GM21381 (cell line): ENCODE data around the gene KLK12.

ENCODE experiments used
- ATAC-seq: cut with Tn5 transposase; IDR thresholded peaks from one replicate; pipeline ENCODE4 v1.9.1; 2021; ENCODE audit warnings: mild to moderate bottlenecking, moderate library complexity; ENCODE audit not compliant: unreplicated experiment

The KLK12 gene

GRCh38 chr19:51055866-51056265, 21.1 kb upstream of the KLK12 start:
- ATAC-seq: no peak

DNA sequence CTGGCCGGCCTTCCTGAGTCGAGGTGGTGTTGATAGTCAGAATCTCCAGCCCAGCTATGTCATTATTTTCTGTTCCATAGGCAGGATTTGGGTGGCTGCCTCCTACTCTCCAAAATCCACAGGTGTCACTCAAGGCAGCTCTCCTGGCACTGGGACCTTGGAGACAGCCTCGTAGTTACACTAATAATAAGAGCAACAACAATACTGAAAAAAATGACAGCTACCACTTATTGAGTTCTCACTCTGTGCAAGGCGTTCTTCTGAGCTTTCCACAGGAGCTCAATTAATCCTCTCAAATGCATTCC, 12.2 kb upstream of the KLK12 start:
- ATAC-seq: no peak

DNA sequence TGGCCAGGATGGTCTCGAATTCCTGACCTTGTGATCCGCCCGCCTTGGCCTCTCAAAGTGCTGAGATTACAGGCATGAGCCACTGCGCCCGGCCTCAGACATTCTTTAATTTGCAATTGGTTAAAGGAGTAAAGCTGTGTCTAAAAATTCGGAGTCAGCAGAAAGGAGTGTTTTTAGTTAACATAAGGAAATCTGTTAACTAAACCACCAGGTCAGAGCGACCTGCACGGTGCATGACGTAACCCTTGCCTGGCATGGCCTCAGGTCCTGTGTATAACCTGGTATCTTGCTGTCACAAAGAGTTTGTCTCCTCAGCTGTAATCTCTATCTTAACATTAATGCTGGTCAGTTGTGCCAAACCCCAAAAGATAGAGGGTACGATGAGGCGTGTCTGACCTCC, 9.5 kb upstream of the KLK12 start:
- ATAC-seq: no peak

- no peak for ATAC-seq
These were observed 8.7 kb upstream of the KLK12 start for GRCh38 chr19:51043497-51043896.

DNA sequence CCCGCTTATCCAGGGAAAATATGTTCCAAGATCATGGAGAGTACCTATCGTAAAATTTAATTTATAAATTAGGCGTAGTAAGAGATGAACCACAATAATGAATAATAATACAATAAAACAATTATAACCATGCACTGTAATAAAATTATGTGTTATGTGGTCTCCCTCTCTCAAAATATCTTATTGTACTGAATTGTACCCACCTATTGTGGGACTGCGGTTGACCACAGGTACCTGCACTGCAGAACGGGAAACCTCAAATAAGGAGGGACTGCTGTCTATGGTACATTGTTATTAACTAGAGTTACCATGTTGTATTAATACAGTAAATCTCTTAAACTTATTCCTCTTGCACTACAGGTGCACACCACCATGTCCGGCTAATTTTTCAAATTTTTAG, 5.3 kb upstream of the KLK12 start:
- no peak for ATAC-seq

DNA sequence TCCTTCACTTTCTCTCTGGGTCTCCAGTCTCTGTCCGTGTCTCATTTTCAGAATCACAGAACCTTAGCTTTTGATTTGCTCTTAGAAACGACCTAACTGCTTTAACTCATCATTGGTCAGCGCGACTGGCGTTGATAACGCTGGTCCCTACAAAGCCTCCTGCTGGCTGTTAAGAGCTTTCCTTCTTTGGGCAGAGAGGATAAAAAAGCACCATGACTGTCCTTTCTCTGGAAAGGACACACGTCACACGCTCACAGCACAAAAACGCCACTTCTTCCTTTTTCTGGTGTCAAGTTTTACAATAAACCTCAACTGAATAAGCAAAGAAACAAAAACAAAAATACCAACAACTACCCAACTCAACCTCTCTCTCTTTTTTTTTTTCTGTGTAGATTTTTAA, 1.7 kb upstream of the KLK12 start:
- no peak for ATAC-seq

- no peak for ATAC-seq
These were observed 2.9 kb downstream of the KLK12 start for GRCh38 chr19:51031880-51032225.

DNA sequence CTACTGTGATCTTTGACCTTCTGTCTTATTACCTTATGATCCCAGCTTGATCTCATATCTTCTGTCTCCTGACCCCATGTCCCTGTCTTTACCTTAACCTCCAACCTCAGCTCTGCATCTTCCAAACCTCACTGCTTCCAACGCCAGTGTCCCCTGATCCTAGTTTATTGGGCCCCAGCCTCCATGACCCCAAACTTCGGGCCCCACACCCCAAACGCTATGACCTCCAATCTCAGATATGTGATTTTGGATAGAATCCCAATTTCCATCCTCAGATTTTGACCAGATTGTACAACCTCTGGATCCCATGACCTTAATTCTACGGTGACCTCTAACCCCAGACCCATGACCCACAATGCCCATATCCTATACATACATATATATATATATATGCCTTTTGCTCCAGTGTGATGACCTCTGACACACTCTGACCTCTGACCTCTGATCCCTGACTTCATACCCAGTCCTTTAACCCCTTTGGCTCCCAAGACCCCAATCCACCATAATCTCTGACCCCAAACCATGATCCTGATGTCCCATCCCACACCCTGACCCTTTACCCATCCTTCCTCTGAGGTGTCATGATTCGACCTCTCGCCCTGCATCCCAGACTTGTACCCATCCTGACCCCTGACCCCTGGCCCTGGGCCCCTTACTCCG, 3.5 kb downstream of the KLK12 start:
- ATAC-seq: no peak

- no peak for ATAC-seq
These were observed 4.2 kb downstream of the KLK12 start for GRCh38 chr19:51030631-51031030.

DNA sequence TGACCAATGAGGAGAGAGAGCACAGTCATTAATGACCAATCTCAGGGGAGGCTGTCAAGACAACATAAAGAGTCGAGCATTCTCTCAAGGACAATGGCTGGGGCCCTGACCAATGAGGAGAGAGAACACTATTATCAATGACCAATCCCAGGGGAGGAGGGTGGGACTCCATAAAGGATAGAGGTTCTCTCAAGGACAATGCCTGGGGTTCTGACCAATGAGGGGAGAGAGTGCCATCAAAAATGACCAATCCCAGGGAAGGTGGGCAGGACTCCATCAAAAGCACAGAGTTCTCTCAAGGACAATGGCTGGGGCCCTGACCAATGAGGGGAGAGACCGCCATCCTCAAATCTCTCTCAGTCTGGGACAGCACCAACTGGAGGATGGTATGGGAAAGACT, 5.1 kb downstream of the KLK12 start:
- ATAC-seq: no peak

GRCh38 chr19:51027873-51028272, 6.9 kb downstream of the KLK12 start:
- ATAC-seq: no peak

DNA sequence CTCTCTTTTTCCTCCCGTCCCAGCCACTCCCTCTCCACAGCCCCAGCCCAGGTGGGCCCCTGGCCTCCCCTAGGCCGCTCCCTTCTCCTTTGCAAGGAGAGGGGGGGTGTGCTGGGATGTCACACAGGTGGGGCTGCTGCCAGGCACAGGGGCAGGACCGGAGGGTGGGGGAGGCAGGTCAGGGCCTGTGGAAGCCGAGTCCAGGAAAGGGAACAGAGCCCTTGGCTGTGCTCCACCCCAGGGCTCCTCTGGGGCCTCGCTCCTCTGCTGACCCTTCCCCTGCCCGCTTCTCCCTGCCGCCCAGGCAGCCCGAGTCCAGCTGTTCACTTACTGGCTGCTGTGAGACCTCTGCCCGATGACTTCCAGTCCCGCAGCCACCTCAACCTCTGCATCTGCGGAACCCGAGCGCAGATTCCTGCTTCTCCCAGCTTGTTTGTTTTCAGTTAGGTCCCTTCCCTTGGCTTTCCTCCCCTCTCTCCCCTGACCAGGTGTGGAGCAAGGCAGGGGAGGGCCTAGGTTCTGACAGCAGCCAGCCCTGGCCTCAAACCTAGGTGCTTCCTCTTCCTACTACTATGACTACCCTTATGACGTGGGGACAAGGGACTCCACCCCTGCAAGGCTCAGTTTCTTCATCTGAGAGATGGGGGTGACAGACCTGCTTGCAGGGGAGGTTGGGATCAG, 7.5 kb downstream of the KLK12 start:
- ATAC-seq: no peak

- ATAC-seq: no peak
These were observed 8.3 kb downstream of the KLK12 start, which contains the start of gene KLK11 for GRCh38 chr19:51026554-51026831. Gene KLK11 (minus strand): TSS chr19:51026616. CDS start chr19:51025631, 985 bp downstream.

- no peak for ATAC-seq
These were observed 8.8 kb downstream of the KLK12 start for GRCh38 chr19:51025809-51026553.

- no peak for ATAC-seq
These were observed 9.4 kb downstream of the KLK12 start for GRCh38 chr19:51025401-51025800.

DNA sequence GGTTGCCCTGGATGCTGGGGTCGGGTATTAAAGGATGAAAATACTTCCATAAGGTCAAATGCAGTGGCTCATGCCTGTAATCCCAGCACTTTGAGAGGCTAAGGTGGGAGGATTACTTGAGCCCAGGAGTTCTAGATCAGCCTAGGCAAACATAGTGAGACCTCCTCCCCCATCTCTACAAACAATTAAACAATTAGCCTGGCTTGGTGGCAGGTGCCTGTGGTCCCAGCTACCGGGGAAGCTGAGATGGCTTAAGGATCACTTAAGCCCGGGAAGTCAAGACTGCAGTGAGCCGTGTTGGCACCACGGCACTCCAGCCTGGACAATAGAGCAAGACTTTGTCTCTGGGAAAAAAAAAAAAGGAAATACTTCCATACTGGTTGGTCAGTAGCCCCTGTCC, 9.9 kb downstream of the KLK12 start:
- no peak for ATAC-seq

DNA sequence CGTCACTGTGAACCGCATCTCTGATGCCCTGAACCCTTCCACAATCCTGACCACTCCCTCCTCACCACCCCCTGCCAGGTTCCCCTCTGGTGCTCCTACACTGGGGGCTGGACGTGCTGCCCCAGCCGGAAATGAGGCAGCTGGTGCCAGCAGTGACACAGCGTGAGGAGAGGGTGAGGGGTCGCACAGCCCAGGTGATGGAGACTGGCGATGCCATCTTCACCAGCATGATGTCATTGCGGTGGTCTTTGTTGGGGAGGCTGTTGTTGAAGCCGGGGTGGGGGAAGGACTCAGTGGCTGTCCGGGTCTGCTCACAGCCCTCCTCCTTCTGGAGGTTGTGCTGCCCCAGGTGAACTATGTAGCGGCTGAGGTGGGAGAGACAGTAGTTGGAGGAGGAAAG, 10.9 kb downstream of the KLK12 start:
- ATAC-seq: no peak

GRCh38 chr19:51022526-51022925, 12.3 kb downstream of the KLK12 start:
- ATAC-seq: no peak

GRCh38 chr19:51020988-51021651, 13.7 kb downstream of the KLK12 start:
- no peak for ATAC-seq

GRCh38 chr19:51019544-51019925, 15.3 kb downstream of the KLK12 start, which contains the start of gene KLK10:
Gene KLK10 (minus strand): TSS chr19:51019709. CDS start chr19:51019130, 579 bp downstream.
- ATAC-seq: no peak

GRCh38 chr19:51018745-51019543, 15.9 kb downstream of the KLK12 start:
- no peak for ATAC-seq
